Measurements from ENCODE around the gene MCRS1.
"Not testable (repeated sequence)": the region's sequence is repeated elsewhere in the genome, so short reads cannot be mapped to it uniquely, and the experiment has no call there.

Gene MCRS1

GRCh38 chr12:49518914-49519573 is 48.9 kb downstream of the MCRS1 start:
- DNase-seq (ENCODE audit: low spot score): no peak

- no peak for DNase-seq (ENCODE audit: low spot score)
Observed at GRCh38 chr12:49515266-49515665, 52.7 kb downstream of the MCRS1 start.

- no peak for DNase-seq (ENCODE audit: low spot score)
Observed at GRCh38 chr12:49512546-49512945, 55.4 kb downstream of the MCRS1 start.

GRCh38 chr12:49511410-49511809 is 56.5 kb downstream of the MCRS1 start:
- no peak for DNase-seq (ENCODE audit: low spot score)

GRCh38 chr12:49509681-49510080 is 58.3 kb downstream of the MCRS1 start:
- not testable (repeated sequence) for DNase-seq (ENCODE audit: low spot score)

Data from D341Med (cell line).